Astrocyte (in vitro differentiated cells and primary cell): ENCODE data around the gene ADAMTS6. TPM values are rescaled to one million over a fixed set of nuclear protein-coding genes. Genes with fewer than 3 reads are reported as not detected.

Experiments used
- DNase-seq: peaks from one replicate; pipeline ENCODE4 v3.0.0-alpha.2; 2010; ENCODE audit warnings: low read depth
- FAIRE-seq: peaks from 2 replicates; lab custom pipeline; 2011; peaks lifted over from hg19 to GRCh38; lab: Jason Lieb, UNC
- H2AFZ ChIP-seq: 2 replicates; pipeline ENCODE4 v1.6.0; 2012; ENCODE audit warnings: low read depth, low read length, inconsistent platforms
- H3K27ac ChIP-seq: 2 replicates; pipeline ENCODE4 v1.5.1; 2011; ENCODE audit warnings: low read depth, low read length, inconsistent platforms
- H3K27me3 ChIP-seq: 2 replicates; pipeline ENCODE4 v1.6.0; 2011; ENCODE audit warnings: low read length, inconsistent platforms; ENCODE audit not compliant: insufficient read depth
- H3K36me3 ChIP-seq: 2 replicates; pipeline ENCODE4 v1.5.1; 2011; ENCODE audit warnings: low read length, inconsistent platforms; ENCODE audit not compliant: insufficient read depth
- H3K4me1 ChIP-seq: 2 replicates; pipeline ENCODE4 v1.5.1; 2011; ENCODE audit warnings: low read length, inconsistent platforms; ENCODE audit not compliant: insufficient read depth
- H3K4me2 ChIP-seq: 2 replicates; pipeline ENCODE4 v1.6.0; 2012; ENCODE audit warnings: low read length, inconsistent platforms
- H3K4me3 ChIP-seq: 2 replicates; pipeline ENCODE4 v1.5.1; 2011; ENCODE audit warnings: low read depth, mild to moderate bottlenecking, low read length, inconsistent platforms; ENCODE audit not compliant: insufficient read depth
- H3K79me2 ChIP-seq: 2 replicates; pipeline ENCODE4 v1.6.0; 2012; ENCODE audit warnings: mild to moderate bottlenecking, low read length, inconsistent platforms; ENCODE audit not compliant: insufficient read depth
- H3K9ac ChIP-seq: 2 replicates; pipeline ENCODE4 v1.6.0; 2012; ENCODE audit warnings: mild to moderate bottlenecking, low read length, inconsistent platforms
- H3K9me3 ChIP-seq: 2 replicates; pipeline ENCODE4 v1.5.1; 2012; ENCODE audit warnings: low read depth, mild to moderate bottlenecking, low read length, inconsistent platforms; ENCODE audit not compliant: insufficient read depth
- H4K20me1 ChIP-seq: 2 replicates; pipeline ENCODE4 v1.6.0; 2012; ENCODE audit warnings: low read length, inconsistent platforms; ENCODE audit not compliant: insufficient read depth
- H3K27ac Mint-ChIP-seq: one replicate; pipeline ENCODE4 v1.8.0; 2021; ENCODE audit warnings: mild to moderate bottlenecking, mixed read lengths; ENCODE audit not compliant: unreplicated experiment
- H3K27me3 Mint-ChIP-seq: one replicate; pipeline ENCODE4 v1.8.0; 2021; ENCODE audit warnings: low read depth, mixed read lengths; ENCODE audit not compliant: unreplicated experiment
- H3K36me3 Mint-ChIP-seq: one replicate; pipeline ENCODE4 v1.8.0; 2021; ENCODE audit warnings: low read depth, mixed read lengths; ENCODE audit not compliant: unreplicated experiment
- H3K4me1 Mint-ChIP-seq: one replicate; pipeline ENCODE4 v1.8.0; 2021; ENCODE audit warnings: low read depth, mixed read lengths; ENCODE audit not compliant: unreplicated experiment
- H3K4me3 Mint-ChIP-seq: one replicate; pipeline ENCODE4 v1.8.0; 2021; ENCODE audit warnings: mild to moderate bottlenecking, moderate library complexity, mixed read lengths; ENCODE audit not compliant: unreplicated experiment
- H3K9me3 Mint-ChIP-seq: one replicate; pipeline ENCODE4 v1.8.0; 2021; ENCODE audit warnings: mild to moderate bottlenecking, mixed read lengths; ENCODE audit not compliant: unreplicated experiment
- EZH2 ChIP-seq: IDR thresholded peaks from 2 replicates; pipeline ENCODE4 v1.6.1; 2012; ENCODE audit warnings: mild to moderate bottlenecking, low read length, inconsistent platforms; ENCODE audit not compliant: insufficient read depth
- total RNA-seq: library from RNA; stranded (reverse); gene quantifications from 2 replicates; pipeline ENCODE4 v1.2.1, GENCODE V29; 2021
- TF ChIP-seq, protein P1 (sequence below): IDR thresholded peaks from 2 replicates; pipeline ENCODE4 v1.5.1; 2011; ENCODE audit warnings: low read depth, mild to moderate bottlenecking, inconsistent platforms, low read length, moderate library complexity; ENCODE audit not compliant: insufficient read depth

The ADAMTS6 gene
- total RNA-seq, 1 donor from 2014 or later = 27.7 TPM

GRCh38 chr5:65197531-65198455 lies 283.9 kb downstream of the ADAMTS6 start:
- Histone ChIP-seq H3K27me3 (no peaks in the 10 kb centered on the region), H4K20me1 (no peaks in the 10 kb centered on the region), H3K4me2 (peak overlapping the region; percentile 57), H3K79me2 (peaks cover 17% of the 10 kb centered on the region), H3K36me3 (peaks cover 21% of the 10 kb centered on the region), H3K4me3 (peak overlapping the region; percentile 10), H3K9ac (peak overlapping the region; percentile 87), H2AFZ (no peak overlapping the region), H3K9me3 (no peaks in the 10 kb centered on the region), H3K4me1 (peaks cover 24% of the 10 kb centered on the region), H3K27ac (peak overlapping the region; percentile 99)
- TF ChIP-seq, protein P1, sequence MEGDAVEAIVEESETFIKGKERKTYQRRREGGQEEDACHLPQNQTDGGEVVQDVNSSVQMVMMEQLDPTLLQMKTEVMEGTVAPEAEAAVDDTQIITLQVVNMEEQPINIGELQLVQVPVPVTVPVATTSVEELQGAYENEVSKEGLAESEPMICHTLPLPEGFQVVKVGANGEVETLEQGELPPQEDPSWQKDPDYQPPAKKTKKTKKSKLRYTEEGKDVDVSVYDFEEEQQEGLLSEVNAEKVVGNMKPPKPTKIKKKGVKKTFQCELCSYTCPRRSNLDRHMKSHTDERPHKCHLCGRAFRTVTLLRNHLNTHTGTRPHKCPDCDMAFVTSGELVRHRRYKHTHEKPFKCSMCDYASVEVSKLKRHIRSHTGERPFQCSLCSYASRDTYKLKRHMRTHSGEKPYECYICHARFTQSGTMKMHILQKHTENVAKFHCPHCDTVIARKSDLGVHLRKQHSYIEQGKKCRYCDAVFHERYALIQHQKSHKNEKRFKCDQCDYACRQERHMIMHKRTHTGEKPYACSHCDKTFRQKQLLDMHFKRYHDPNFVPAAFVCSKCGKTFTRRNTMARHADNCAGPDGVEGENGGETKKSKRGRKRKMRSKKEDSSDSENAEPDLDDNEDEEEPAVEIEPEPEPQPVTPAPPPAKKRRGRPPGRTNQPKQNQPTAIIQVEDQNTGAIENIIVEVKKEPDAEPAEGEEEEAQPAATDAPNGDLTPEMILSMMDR = no peak
- TF ChIP-seq EZH2 = no peak
- FAIRE-seq (peak; percentile 73), DNase-seq (no peak)
- Mint-ChIP-seq H3K4me3 (no peak overlapping the region), H3K9me3 (no peaks in the 10 kb centered on the region), H3K27me3 (no peaks in the 10 kb centered on the region), H3K4me1 (peaks cover 31% of the 10 kb centered on the region), H3K27ac (peak overlapping the region; percentile 97), H3K36me3 (peaks cover 20% of the 10 kb centered on the region)

DNA sequence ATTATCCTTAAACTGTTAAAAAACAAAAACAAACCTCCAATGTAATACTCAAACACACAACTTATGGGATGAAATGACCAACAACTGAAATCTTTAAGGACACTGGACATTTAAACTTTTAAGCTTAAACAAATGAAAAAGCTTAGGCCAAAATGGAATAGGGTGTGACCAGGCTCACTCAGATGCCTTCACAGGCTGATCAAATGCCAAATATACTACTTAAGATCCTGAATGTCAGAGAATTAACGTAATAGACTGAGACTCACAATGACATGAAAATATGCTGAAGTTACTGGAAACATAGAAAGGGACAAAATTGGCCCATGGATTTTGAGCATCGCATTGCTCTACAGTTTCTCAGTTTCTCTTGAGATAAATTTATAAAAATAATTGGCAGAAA lies 286.8 kb downstream of the ADAMTS6 start:
- no peaks in the 10 kb centered on the region for H3K9me3 Mint-ChIP-seq
- no peaks in the 10 kb centered on the region for H3K27me3 ChIP-seq
- peaks cover 28% of the 10 kb centered on the region for H3K4me1 ChIP-seq
- no peak overlapping the region for H3K4me2 ChIP-seq
- H4K20me1 ChIP-seq = no peaks in the 10 kb centered on the region
- TF ChIP-seq, protein P1 = no peak
- TF ChIP-seq EZH2 = no peak
- no peak overlapping the region for H3K4me3 ChIP-seq
- H3K36me3 Mint-ChIP-seq = peaks cover 10% of the 10 kb centered on the region
- H3K9me3 ChIP-seq = no peaks in the 10 kb centered on the region
- H3K27ac Mint-ChIP-seq = no peak overlapping the region
- peaks cover 36% of the 10 kb centered on the region for H3K4me1 Mint-ChIP-seq
- no peak overlapping the region for H3K9ac ChIP-seq
- peak overlapping the region; percentile 35 for H3K27ac ChIP-seq
- no peak overlapping the region for H3K4me3 Mint-ChIP-seq
- H3K36me3 ChIP-seq = peaks cover 18% of the 10 kb centered on the region
- no peaks in the 10 kb centered on the region for H3K27me3 Mint-ChIP-seq
- FAIRE-seq (no peak), DNase-seq (no peak)
- no peak overlapping the region for H2AFZ ChIP-seq
- peaks cover 13% of the 10 kb centered on the region for H3K79me2 ChIP-seq

DNA sequence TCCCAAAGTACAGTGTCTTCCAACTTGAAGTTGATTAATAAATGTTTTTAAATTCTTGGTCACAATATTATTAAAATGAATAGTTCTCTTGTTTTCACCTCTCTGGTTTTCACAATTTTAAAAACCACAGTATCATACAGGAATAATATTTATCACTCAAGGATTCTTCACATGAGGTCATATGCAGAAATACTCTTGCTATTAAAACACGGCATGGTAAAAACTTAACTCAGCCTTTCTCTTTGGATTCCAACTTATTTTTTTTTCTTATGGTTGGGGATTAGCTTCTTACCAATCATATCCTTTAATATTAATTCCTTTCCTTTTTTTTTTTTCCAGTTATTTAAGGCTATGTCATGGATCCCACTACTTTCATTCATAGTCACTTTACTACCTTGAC lies 289.4 kb downstream of the ADAMTS6 start:
- Histone ChIP-seq H3K27me3 (no peaks in the 10 kb centered on the region), H3K27ac (peak overlapping the region; percentile 99), H3K4me1 (peaks cover 14% of the 10 kb centered on the region), H3K9ac (no peak overlapping the region), H3K79me2 (peaks cover 7% of the 10 kb centered on the region), H3K9me3 (no peaks in the 10 kb centered on the region), H2AFZ (no peak overlapping the region), H4K20me1 (no peaks in the 10 kb centered on the region), H3K4me2 (no peak overlapping the region), H3K4me3 (no peak overlapping the region), H3K36me3 (peaks cover 24% of the 10 kb centered on the region)
- H3K4me3 Mint-ChIP-seq = no peak overlapping the region
- FAIRE-seq (no peak), DNase-seq (peak; percentile 55)
- peak overlapping the region; percentile 83 for H3K27ac Mint-ChIP-seq
- H3K4me1 Mint-ChIP-seq = peaks cover 29% of the 10 kb centered on the region
- TF ChIP-seq EZH2 = no peak
- TF ChIP-seq, protein P1 = no peak
- H3K27me3 Mint-ChIP-seq = no peaks in the 10 kb centered on the region
- no peaks in the 10 kb centered on the region for H3K9me3 Mint-ChIP-seq
- H3K36me3 Mint-ChIP-seq = peaks cover 16% of the 10 kb centered on the region
